ENCODE measurements around the gene STT3B.

- TF ChIP-seq CTCF (IDR thresholded peaks at IDR 0.05) (no peak), POLR2AphosphoS5 (IDR thresholded peaks at IDR 0.05) (no peak), POLR2A (IDR thresholded peaks at IDR 0.05) (no peak)
Measured at GRCh38 chr3:31581660-31582059, 48.9 kb downstream of the STT3B start.
